Neural progenitor cell (in vitro differentiated cells): ENCODE measurements around the gene HSD3B1. TPM values are rescaled to one million over a fixed set of nuclear protein-coding genes. Genes with fewer than 3 reads are reported as not detected.

Source experiments
- DNase-seq: peaks from one replicate; pipeline ENCODE4 v3.0.0-alpha.2; 2016; ENCODE audit warnings: low spot score
- H2AFZ ChIP-seq: fragments of 200-600 bp; sonication (generic); replicated peaks from 2 replicates; pipeline ENCODE4 v1.6.1; 2016; ENCODE audit warnings: antibody characterized with exemption
- H3F3A ChIP-seq: fragments of 200-600 bp; sonication (generic); 2 replicates; pipeline ENCODE4 v1.6.1; 2016; ENCODE audit warnings: antibody characterized with exemption, low read depth
- H3K27ac ChIP-seq: fragments of 200-600 bp; sonication (generic); 2 replicates; pipeline ENCODE4 v1.5.1; 2016; ENCODE audit warnings: mild to moderate bottlenecking
- H3K27me3 ChIP-seq: fragments of 200-600 bp; sonication (generic); 2 replicates; pipeline ENCODE4 v1.6.1; 2016; ENCODE audit warnings: mild to moderate bottlenecking, moderate library complexity
- H3K36me3 ChIP-seq: fragments of 200-600 bp; sonication (generic); 2 replicates; pipeline ENCODE4 v1.5.1; 2016
- H3K4me1 ChIP-seq: fragments of 200-600 bp; sonication (generic); 2 replicates; pipeline ENCODE4 v1.6.1; 2016; ENCODE audit warnings: mixed run types
- H3K4me2 ChIP-seq: fragments of 200-600 bp; sonication (generic); 2 replicates; pipeline ENCODE4 v1.6.1; 2016
- H3K4me3 ChIP-seq: fragments of 200-600 bp; sonication (generic); 2 replicates; pipeline ENCODE4 v1.5.1; 2016
- H3K79me2 ChIP-seq: fragments of 200-600 bp; sonication (generic); 2 replicates; pipeline ENCODE4 v1.6.1; 2016; ENCODE audit warnings: low read depth
- H3K9ac ChIP-seq: fragments of 200-600 bp; sonication (generic); 2 replicates; pipeline ENCODE4 v1.6.1; 2016
- H3K9me3 ChIP-seq: fragments of 200-600 bp; sonication (generic); 2 replicates; pipeline ENCODE4 v1.5.1; 2016; ENCODE audit warnings: low read depth
- H4K20me1 ChIP-seq: fragments of 200-600 bp; sonication (generic); 2 replicates; pipeline ENCODE4 v1.6.1; 2016; ENCODE audit warnings: low read depth
- H3K27ac Mint-ChIP-seq: 3 replicates; pipeline ENCODE4 v1.8.0; 2021; ENCODE audit warnings: mixed read lengths
- H3K27me3 Mint-ChIP-seq: 2 replicates; pipeline ENCODE4 v1.8.0; 2022; ENCODE audit warnings: low read depth, mild to moderate bottlenecking, inconsistent platforms, moderate library complexity, mixed read lengths; ENCODE audit not compliant: insufficient read depth
- H3K36me3 Mint-ChIP-seq: 3 replicates; pipeline ENCODE4 v1.8.0; 2021; ENCODE audit warnings: mixed read lengths
- H3K4me1 Mint-ChIP-seq: 3 replicates; pipeline ENCODE4 v1.8.0; 2021; ENCODE audit warnings: mixed read lengths
- H3K4me3 Mint-ChIP-seq: 3 replicates; pipeline ENCODE4 v1.8.0; 2021; ENCODE audit warnings: mild to moderate bottlenecking, moderate library complexity, mixed read lengths
- H3K9me3 Mint-ChIP-seq: 3 replicates; pipeline ENCODE4 v1.8.0; 2020; ENCODE audit warnings: mixed read lengths
- EZH2 ChIP-seq: fragments of 200-600 bp; sonication (generic); IDR thresholded peaks from 2 replicates; pipeline ENCODE4 v1.6.1; 2017; ENCODE audit warnings: antibody characterized with exemption, mild to moderate bottlenecking, moderate library complexity
- EZH2phosphoT487 ChIP-seq: fragments of 200-600 bp; sonication (generic); IDR thresholded peaks from 2 replicates; pipeline ENCODE4 v1.6.1; 2017; ENCODE audit warnings: antibody characterized with exemption
- total RNA-seq: library from RNA; depleted of rRNA; stranded (reverse); fragments of >200 nt; gene quantifications from 2 replicates; pipeline ENCODE4 v1.2.3, GENCODE V29; 2015; ENCODE audit warnings: low replicate concordance
- TF ChIP-seq, protein P1 (sequence below): fragments of 200-600 bp; sonication (generic); IDR thresholded peaks from 2 replicates; pipeline ENCODE4 v1.5.1; 2017; ENCODE audit warnings: antibody characterized with exemption, mild to moderate bottlenecking

The HSD3B1 gene
- total RNA-seq, 1 donor from 2014 or later: not detected

DNA sequence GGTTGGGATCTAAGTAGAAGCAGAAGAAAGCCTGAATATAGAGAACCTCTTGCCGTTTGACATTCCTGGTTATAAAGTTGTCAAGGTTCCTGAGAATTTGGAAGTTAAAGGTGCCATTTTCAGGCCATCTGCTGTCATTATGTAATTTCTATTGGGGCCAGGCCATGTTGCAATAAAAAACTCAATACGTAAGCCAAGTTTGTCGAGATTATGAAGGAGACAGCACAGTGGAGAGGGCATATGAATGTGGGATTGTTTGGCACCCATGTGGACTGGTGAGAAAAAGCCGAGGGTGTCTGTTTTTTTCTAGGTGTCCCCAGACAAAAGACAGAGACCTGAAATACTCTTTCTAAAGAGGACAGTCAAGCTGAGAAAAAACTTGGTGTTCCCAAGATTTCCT lies 18.8 kb upstream of the HSD3B1 start:
- Histone ChIP-seq H2AFZ (no peak overlapping the region), H3K27me3 (no peaks in the 10 kb centered on the region), H3K4me2 (no peak overlapping the region), H3K36me3 (no peaks in the 10 kb centered on the region), H3K4me3 (no peak overlapping the region), H3K4me1 (no peaks in the 10 kb centered on the region), H3F3A (no peaks in the 10 kb centered on the region), H3K9ac (no peak overlapping the region), H3K27ac (no peak overlapping the region), H4K20me1 (no peaks in the 10 kb centered on the region), H3K79me2 (no peaks in the 10 kb centered on the region), H3K9me3 (no peaks in the 10 kb centered on the region)
- TF ChIP-seq, protein P1, sequence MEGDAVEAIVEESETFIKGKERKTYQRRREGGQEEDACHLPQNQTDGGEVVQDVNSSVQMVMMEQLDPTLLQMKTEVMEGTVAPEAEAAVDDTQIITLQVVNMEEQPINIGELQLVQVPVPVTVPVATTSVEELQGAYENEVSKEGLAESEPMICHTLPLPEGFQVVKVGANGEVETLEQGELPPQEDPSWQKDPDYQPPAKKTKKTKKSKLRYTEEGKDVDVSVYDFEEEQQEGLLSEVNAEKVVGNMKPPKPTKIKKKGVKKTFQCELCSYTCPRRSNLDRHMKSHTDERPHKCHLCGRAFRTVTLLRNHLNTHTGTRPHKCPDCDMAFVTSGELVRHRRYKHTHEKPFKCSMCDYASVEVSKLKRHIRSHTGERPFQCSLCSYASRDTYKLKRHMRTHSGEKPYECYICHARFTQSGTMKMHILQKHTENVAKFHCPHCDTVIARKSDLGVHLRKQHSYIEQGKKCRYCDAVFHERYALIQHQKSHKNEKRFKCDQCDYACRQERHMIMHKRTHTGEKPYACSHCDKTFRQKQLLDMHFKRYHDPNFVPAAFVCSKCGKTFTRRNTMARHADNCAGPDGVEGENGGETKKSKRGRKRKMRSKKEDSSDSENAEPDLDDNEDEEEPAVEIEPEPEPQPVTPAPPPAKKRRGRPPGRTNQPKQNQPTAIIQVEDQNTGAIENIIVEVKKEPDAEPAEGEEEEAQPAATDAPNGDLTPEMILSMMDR: no peak
- TF ChIP-seq EZH2: no peak
- no peak for TF ChIP-seq EZH2phosphoT487
- DNase-seq: no peak
- H3K27me3 Mint-ChIP-seq: no peaks in the 10 kb centered on the region
- H3K4me3 Mint-ChIP-seq: no peak overlapping the region
- H3K4me1 Mint-ChIP-seq: peaks cover under 1% of the 10 kb centered on the region
- H3K9me3 Mint-ChIP-seq: no peaks in the 10 kb centered on the region
- H3K27ac Mint-ChIP-seq: no peak overlapping the region
- no peaks in the 10 kb centered on the region for H3K36me3 Mint-ChIP-seq

DNA sequence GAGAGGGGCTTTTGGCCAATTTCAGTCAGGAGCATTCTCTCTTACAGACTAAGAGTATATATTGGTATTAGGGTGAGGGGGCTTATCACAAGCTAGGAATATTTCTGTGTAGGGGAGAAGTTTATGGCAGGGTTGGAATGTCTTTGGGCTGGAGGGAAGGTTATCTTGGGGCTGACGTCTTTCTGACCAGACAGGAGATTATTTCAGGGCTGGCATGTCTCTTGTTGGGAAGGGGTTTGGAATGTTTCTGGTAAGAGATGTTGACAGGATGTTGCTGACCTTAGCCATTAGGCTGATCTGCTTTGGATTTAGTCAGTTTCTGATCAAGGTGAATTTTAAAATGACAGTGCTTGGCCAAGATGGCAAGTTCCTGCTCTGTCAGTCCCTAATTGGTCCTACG lies 17.8 kb upstream of the HSD3B1 start:
- no peak overlapping the region for H3K27ac ChIP-seq
- no peak overlapping the region for H2AFZ ChIP-seq
- no peak for DNase-seq
- no peaks in the 10 kb centered on the region for H3K4me1 ChIP-seq
- Mint-ChIP-seq H3K27me3 (no peaks in the 10 kb centered on the region), H3K4me1 (no peaks in the 10 kb centered on the region), H3K36me3 (no peaks in the 10 kb centered on the region), H3K27ac (no peak overlapping the region), H3K4me3 (no peak overlapping the region), H3K9me3 (no peaks in the 10 kb centered on the region)
- H3K9me3 ChIP-seq: no peaks in the 10 kb centered on the region
- no peak overlapping the region for H3K4me3 ChIP-seq
- H3K27me3 ChIP-seq: no peaks in the 10 kb centered on the region
- H3K36me3 ChIP-seq: no peaks in the 10 kb centered on the region
- H3K9ac ChIP-seq: no peak overlapping the region
- no peaks in the 10 kb centered on the region for H3K79me2 ChIP-seq
- no peaks in the 10 kb centered on the region for H3F3A ChIP-seq
- no peak overlapping the region for H3K4me2 ChIP-seq
- no peaks in the 10 kb centered on the region for H4K20me1 ChIP-seq
- TF ChIP-seq EZH2: no peak
- TF ChIP-seq, protein P1: no peak

DNA sequence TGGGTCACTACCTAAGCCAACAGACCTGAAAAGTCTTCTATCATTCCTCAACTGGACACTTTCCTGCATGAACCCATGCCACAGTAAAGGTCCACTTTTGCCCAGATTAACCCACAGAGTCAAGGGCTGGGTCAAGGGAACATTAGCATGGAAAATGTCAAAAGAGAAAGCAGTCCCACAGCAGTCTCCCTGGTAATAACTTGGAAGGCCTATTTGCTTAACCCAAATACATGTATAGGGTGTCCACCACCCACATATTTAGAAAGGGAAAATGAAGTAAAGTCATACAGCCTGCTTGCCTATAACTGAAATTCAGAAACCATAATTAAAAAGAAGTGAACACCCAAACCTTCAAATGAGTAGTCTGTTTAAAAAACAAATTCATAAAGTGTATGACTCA lies 16.1 kb upstream of the HSD3B1 start:
- Histone ChIP-seq H3K27me3 (no peaks in the 10 kb centered on the region), H3K36me3 (no peaks in the 10 kb centered on the region), H2AFZ (no peak overlapping the region), H3K27ac (no peak overlapping the region), H3K4me3 (no peak overlapping the region), H3K9me3 (no peaks in the 10 kb centered on the region), H3F3A (no peaks in the 10 kb centered on the region), H3K9ac (no peak overlapping the region), H4K20me1 (no peaks in the 10 kb centered on the region), H3K4me2 (no peak overlapping the region), H3K4me1 (no peaks in the 10 kb centered on the region), H3K79me2 (no peaks in the 10 kb centered on the region)
- Mint-ChIP-seq H3K4me3 (no peak overlapping the region), H3K27ac (no peak overlapping the region), H3K4me1 (no peaks in the 10 kb centered on the region), H3K9me3 (peaks cover 2% of the 10 kb centered on the region), H3K27me3 (no peaks in the 10 kb centered on the region), H3K36me3 (no peaks in the 10 kb centered on the region)
- DNase-seq: no peak
- TF ChIP-seq, protein P1: no peak
- TF ChIP-seq EZH2phosphoT487: no peak

- no peak overlapping the region for H3K27ac ChIP-seq
- H3K9ac ChIP-seq: no peak overlapping the region
- no peaks in the 10 kb centered on the region for H3K4me1 ChIP-seq
- H3K9me3 ChIP-seq: no peaks in the 10 kb centered on the region
- no peaks in the 10 kb centered on the region for H3K36me3 ChIP-seq
- H2AFZ ChIP-seq: no peak overlapping the region
- DNase-seq: no peak
- Mint-ChIP-seq H3K36me3 (no peaks in the 10 kb centered on the region), H3K4me3 (no peak overlapping the region), H3K27ac (no peak overlapping the region), H3K9me3 (peaks cover 13% of the 10 kb centered on the region), H3K27me3 (no peaks in the 10 kb centered on the region), H3K4me1 (no peaks in the 10 kb centered on the region)
- no peaks in the 10 kb centered on the region for H3K79me2 ChIP-seq
- no peak for TF ChIP-seq EZH2
- H3K4me3 ChIP-seq: no peak overlapping the region
- H3K27me3 ChIP-seq: no peaks in the 10 kb centered on the region
- H3K4me2 ChIP-seq: no peak overlapping the region
- no peaks in the 10 kb centered on the region for H3F3A ChIP-seq
- H4K20me1 ChIP-seq: no peaks in the 10 kb centered on the region
These were observed 14.2 kb upstream of the HSD3B1 start for GRCh38 chr1:119492763-119493162.
